ENCODE data around the gene CCDC137. TPM values are rescaled to one million over a fixed set of nuclear protein-coding genes. Genes with fewer than 3 reads are reported as not detected.
A peak's percentile ranks its signal among the peaks of the same experiment; 100 is the strongest.

CCDC137 gene
- total RNA-seq, 1 experiment from 2014 or later, result 47.3 TPM

- DNase-seq (ENCODE audit: low read depth), result no peak
Observed at GRCh38 chr17:81681672-81682071, 15.1 kb downstream of the CCDC137 start.

- DNase-seq (ENCODE audit: low read depth), result no peak
Observed at GRCh38 chr17:81682565-81683207, 16.1 kb downstream of the CCDC137 start.

GRCh38 chr17:81683208-81683583, 16.7 kb downstream of the CCDC137 start:
- DNase-seq (ENCODE audit: low read depth), result no peak

- DNase-seq (ENCODE audit: low read depth), result peak; percentile 99
Observed at GRCh38 chr17:81683584-81684441, 17.3 kb downstream of the CCDC137 start, which contains the start of the genes ARL16 and HGS. ARL16 (minus strand) TSS chr17:81683797; CDS start chr17:81683753, 44 bp downstream. HGS (plus strand) TSS chr17:81684011; CDS start chr17:81684067, 56 bp downstream.

GRCh38 chr17:81684442-81684911, 17.9 kb downstream of the CCDC137 start:
- DNase-seq (ENCODE audit: low read depth), result peak; percentile 77

GRCh38 chr17:81685108-81685507, 18.6 kb downstream of the CCDC137 start:
- DNase-seq (ENCODE audit: low read depth), result peak; percentile 84

GRCh38 chr17:81686614-81687013, 20.1 kb downstream of the CCDC137 start:
- DNase-seq (ENCODE audit: low read depth), result no peak

GRCh38 chr17:81687770-81688541, 21.4 kb downstream of the CCDC137 start:
- no peak for DNase-seq (ENCODE audit: low read depth)

- DNase-seq (ENCODE audit: low read depth), result no peak
Observed at GRCh38 chr17:81688616-81689015, 22.1 kb downstream of the CCDC137 start.

GRCh38 chr17:81690066-81690465, 23.5 kb downstream of the CCDC137 start:
- DNase-seq (ENCODE audit: low read depth), result no peak

GRCh38 chr17:81690549-81690948, 24.0 kb downstream of the CCDC137 start:
- DNase-seq (ENCODE audit: low read depth), result no peak

GRCh38 chr17:81691196-81691595, 24.7 kb downstream of the CCDC137 start:
- DNase-seq (ENCODE audit: low read depth), result no peak

- no peak for DNase-seq (ENCODE audit: low read depth)
Observed at GRCh38 chr17:81691608-81692007, 25.1 kb downstream of the CCDC137 start.

- no peak for DNase-seq (ENCODE audit: low read depth)
Observed at GRCh38 chr17:81693509-81694210, 27.1 kb downstream of the CCDC137 start.

GRCh38 chr17:81694810-81695209, 28.3 kb downstream of the CCDC137 start:
- DNase-seq (ENCODE audit: low read depth), result no peak

GRCh38 chr17:81695211-81695610, 28.7 kb downstream of the CCDC137 start:
- no peak for DNase-seq (ENCODE audit: low read depth)

GRCh38 chr17:81695801-81696200, 29.3 kb downstream of the CCDC137 start:
- DNase-seq (ENCODE audit: low read depth), result no peak

GRCh38 chr17:81696218-81696941, 29.8 kb downstream of the CCDC137 start:
- no peak for DNase-seq (ENCODE audit: low read depth)

GRCh38 chr17:81697261-81698044, 30.9 kb downstream of the CCDC137 start:
- no peak for DNase-seq (ENCODE audit: low read depth)

Measured in HT1080 (cell line).